DLD1 (cell line): Measurements from ENCODE around the gene MAK.
"Not testable (repeated sequence)": the region's sequence is repeated elsewhere in the genome, so short reads cannot be mapped to it uniquely, and the experiment has no call there.

Source experiments
- in situ Hi-C: cut with HindIII; loops from 2 replicates; pipeline ENCODE4 v1.10.0; 2017; ENCODE audit warnings: low sequenced_read_pairs

The MAK gene

DNA sequence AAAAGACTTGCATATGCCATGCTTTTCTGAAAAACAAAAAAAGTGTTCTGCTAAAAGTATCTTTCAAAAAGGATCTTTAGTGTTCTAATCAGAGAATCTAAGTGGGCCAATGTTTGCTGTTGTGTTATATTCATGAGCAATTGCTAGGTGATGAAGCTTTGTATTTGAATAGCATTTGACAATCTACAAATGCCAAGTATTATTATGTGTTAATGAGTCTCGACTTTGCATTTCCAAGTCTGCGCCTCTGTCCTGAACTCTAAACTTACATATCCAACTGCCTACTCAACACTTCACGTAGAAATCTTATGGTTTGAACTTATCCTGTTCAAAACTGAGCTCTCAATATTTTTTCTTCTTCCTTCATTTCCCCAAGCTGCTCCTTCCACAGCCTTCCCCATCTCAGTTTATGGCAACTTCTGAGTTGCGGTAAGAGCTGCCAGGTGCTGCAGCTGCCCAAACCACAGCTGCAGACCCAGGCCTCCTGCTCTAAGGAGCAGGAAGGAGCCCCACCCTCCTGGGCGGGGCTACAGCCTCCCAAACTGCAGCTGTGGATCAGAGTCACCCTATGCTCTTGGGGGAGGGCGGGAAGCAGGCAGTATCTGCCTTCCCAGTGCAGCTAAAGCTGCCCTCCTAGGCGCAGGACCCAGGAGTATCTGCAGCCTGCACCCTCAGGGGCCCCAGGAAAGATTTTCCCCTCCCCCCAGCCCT lies 16.7 kb upstream of the MAK start:
- in situ Hi-C loops: no loop called here

DNA sequence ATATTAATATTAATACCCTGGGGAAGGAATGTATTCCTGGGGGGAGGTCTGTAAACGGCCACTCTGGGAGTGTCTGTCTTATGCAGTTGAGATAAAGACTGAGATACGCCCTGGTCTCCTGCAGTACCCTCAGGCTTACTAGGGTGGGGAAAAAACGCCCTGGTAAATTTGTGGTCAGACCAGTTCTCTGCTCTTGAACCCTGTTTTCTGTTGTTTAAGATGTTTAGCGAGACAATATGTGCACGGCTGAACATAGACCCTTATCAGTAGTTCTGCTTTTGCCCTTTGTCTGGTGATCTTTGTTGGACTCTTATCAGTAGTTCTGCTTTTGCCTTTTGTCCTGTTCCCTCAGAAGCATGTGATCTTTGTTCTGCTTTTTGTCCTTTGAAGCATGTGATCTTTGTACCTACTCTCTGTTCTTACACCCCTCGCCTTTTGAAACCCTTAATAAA lies 15.5 kb upstream of the MAK start:
- in situ Hi-C loops: not testable (repeated sequence)

DNA sequence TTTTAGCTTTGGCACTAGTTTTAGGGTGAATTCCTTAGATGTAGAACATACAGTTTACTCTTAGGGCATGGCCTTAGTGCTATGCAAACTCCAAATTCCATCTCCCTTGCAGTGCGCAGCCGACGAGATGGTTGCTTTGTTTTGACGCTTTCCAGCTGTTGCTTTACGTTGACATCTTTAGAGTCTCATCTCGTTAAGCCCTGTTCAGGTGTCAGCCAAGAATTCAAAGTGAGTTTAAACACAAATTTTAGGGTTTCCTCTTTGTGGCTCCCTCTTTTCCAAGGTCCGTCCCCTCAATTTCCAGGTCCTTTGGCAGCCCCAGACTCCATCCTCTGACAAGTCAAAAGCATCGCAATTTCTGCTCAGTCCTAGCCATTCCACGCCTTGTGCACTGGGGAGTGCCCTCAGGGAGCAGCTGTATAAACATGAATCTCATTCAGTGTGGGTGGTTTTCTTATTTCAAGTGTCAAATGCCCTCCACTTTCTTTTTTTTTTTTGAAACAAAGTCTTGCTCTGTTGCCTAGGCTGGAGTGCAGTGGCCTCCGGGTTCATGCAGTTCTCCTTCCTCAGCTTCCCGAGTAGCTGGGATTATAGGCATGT lies 14.1 kb upstream of the MAK start:
- in situ Hi-C loops: no loop called here

DNA sequence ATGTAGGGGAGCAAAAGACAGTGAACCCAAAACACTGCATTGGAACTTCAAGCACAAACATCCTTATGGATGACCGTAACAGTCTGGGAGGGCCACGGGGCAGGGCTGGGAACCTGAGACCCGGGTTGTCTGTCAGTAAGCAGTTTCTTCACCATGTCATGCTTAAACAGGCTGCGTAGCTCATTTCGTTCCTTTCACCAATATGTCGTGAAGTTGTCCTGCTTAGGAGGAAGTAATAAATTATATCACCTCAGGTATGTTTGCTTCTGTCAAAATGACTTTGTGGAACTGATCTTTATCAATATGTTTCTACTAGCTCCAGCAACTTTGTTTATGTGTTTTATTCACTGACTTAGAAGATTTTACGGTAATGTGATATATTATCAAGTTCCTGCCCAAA lies 12.4 kb upstream of the MAK start:
- in situ Hi-C loops: no loop called here

DNA sequence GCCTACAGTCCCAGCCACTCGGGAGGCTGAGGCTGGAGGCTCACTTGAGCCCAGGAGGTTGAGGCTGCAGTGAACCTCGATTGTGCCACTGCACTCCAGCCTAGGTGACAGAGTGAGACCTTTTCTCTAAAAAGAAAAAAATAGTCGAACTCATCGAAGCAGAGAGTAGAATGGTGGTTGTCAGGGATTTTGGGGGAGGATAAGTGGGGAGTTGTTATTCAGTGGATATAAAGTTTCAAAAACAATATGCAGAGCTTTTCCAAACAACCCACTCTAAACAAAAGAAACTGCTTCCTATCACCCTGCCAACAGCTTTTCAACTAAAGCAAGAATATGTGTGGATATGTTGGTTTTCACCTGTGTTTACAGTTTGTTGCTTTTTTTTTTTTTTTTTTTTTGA lies 11.6 kb upstream of the MAK start:
- in situ Hi-C loops: no loop called here

DNA sequence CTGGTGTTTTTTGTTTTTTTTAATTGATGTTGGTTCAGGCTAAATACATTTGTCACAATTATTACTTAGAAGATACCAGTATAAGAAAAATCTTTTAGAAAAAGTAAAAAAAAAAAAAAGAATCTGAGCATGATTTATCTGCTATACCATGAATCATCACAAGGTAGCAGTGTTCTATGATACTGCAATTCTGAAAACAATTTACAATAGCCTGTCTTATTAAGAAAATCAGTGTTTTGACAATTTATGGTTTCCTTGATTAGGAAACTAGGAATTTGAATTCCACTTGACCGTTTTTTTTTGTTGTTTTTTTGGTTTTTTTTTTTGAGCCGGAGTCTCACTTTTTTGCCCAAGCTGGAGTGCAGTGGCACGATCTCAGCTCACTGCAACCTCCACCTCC lies 9.3 kb upstream of the MAK start:
- in situ Hi-C loops: no loop called here

DNA sequence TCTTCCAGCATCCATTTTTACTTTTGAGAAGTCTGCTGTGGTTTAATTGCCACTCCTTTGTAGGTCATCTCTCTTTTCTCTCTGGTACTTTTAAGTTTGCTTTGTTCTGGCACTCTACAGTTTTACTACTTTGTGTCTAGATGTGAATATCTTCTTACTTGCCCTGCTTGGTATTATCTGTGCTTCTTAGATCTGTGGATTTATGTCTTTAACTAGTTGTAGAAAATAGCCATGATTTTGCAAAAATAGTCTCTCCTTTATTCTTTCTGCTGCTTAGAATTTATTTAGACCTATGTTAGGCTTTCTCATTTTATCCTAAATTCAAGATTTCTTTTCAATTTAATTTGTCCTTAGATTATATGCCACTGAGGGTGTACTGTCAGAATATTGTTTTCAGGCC lies 5.2 kb upstream of the MAK start:
- in situ Hi-C loops: no loop called here

DNA sequence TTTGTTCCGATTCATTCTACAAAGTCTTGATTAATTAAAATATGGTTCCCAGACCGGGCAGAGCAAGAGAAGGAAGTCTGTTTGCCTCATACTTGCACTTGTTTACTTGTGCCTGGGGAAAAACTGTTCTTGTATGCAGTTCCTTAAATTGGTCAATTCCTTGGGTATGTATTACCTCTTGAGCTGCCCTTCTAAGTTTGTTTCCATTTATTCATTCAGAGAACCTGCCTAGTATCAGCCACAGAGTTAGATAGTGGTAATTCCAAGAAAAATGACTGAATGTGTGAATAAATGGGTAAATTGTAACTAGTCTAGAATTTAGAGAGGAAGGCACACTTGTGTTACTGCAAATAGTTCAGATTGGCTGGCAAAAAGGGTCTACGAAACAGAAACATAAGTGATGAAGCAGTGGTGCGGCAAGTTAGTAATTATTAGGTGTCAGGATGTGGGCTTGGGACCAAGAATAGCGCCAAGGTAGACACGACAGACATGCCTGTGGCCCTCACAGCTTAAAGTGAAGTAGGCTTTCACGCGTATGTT lies 525 bp upstream of the MAK start:
- in situ Hi-C loops: no loop called here

DNA sequence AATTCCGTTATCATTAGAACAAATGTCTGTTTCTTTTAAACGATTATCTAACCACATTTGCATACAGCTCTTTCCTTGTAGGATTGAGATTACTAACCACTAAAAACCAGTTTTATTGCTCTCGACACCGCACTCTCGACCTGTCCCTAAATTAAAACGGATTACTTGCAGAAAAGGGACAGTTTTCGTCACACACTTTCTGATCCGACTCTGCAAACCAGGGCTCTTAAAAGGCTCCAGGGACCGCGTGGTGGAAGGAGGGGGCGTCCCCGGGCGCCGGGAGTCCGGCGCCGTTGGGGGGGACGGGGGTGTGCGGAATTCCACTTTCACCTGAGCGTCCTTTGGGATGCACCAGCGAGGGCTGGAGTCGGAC lies 731 bp downstream of the MAK start:
- in situ Hi-C loops: no loop called here

DNA sequence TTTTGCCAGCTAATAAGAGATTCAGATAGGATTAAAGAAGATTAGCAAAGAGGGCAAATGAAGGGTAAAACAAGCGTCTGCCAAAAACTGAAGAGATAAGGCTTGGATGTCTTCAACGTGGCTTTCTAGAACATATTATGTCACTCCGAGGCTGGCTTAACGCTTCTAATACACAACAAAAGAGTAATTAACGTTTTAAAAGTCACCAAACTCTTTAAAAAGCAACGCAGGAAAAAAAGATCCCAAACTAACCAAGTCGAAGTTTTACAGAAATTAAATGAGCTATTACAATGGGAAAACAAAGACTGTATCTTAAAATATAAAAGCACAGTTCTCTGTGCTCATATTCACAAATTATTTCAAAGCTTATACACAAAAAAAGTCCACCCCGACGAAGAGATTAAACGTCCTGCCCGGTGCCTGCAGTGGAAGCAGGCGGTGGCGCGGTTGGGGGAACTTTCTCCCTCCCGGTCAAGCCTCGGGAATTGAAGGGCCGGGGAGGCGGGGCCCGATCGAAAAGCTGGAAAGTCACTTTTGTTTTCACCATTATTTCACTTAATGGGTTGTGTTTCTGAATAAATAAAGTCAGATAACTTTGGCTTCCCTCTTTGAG lies 1.2 kb downstream of the MAK start:
- in situ Hi-C loops: no loop called here

DNA sequence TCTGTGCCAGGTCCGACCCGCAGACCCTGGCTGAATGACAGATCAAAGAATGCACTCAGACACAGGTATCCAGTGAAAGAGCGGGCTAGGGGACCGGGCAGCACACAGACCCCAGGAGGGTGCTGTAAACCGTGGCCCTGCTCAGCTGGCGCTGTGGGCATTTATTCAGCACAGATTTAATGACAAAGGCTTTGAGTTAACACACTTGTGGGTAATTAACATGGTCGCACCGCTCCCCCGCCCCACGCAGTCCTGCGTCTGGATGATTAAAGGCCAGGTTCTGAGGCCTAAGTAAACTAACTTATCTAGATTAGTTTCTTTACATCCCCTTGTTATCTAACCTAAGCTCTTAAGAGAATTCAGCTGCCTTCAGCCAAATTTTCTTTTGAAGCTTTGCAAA lies 3.5 kb downstream of the MAK start:
- in situ Hi-C loops: no loop called here

DNA sequence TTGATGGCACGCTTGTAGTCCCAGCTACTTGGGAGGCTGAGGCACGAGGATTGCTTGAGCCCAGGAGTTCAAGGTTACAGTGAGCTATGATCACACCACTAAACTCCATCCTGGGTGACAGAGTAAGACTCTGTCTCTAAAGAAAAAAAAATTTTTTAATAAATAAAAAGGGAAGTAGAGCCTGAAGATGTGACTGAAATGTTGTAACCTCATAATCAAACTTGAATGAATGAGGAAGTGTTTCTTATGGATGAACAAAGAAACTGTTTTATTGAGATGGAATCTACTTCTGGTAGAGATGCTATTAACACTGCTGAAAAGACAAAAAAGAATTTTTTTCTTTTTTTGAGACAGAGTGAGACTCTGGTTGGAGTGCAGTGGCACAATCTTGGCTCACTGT lies 6.7 kb downstream of the MAK start:
- in situ Hi-C loops: no loop called here

DNA sequence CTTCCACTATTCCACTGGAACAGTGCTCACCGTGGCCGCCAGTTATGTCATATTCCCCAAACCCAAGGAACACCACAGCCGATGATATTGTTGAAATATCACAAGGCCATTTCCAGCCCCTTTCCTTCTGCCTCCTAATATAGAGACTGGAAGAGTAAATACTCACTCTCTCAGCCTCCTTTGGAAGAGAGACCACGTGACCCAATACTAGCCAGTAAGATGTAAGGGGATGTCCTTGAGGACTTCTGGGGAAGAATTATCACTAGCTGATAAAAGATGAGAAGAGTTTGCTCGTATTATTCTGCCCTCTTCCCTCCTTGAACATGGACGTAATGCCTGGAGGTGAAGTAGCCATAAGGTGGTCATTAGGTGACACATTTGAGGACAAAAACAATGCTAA lies 13.5 kb downstream of the MAK start:
- in situ Hi-C loops: no loop called here

DNA sequence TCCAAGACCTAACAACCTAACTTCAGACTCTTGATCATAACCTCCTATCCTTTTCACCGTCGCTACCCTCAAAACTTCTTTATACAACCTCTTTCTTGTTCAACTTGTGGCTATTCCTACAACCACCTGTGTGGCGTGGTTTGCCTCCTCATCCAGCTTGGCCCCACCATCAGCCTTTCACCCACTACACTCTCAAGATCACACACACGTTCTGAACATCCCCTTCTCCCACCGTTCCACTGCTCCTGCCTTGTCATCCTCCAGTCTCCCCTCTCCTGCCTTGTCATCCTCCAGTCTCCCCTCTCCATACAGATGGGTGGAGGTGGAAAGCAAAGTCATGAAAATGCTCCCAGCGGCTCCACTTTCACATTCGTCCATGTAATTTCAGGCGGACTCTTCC lies 14.0 kb downstream of the MAK start:
- in situ Hi-C loops: no loop called here

DNA sequence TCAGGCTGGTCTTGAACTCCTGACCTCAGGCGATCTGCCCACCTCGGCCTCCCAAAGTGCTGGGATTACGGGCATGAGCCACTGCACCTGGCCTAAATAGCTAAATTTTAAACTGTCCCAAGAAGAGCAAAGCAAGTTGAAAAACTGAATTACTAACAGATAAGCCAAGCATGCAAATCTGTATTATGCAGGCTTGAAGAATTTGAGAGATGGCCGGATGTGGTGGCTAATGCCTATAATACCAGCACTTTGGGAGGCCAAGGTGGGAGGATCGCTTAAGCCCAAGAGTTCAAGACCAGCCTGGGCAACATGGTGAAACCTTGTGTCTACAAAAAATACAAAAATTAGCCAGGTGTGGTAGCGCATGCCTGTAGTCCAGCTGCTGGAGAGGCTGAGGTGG lies 24.2 kb downstream of the MAK start:
- in situ Hi-C loops: not testable (repeated sequence)

DNA sequence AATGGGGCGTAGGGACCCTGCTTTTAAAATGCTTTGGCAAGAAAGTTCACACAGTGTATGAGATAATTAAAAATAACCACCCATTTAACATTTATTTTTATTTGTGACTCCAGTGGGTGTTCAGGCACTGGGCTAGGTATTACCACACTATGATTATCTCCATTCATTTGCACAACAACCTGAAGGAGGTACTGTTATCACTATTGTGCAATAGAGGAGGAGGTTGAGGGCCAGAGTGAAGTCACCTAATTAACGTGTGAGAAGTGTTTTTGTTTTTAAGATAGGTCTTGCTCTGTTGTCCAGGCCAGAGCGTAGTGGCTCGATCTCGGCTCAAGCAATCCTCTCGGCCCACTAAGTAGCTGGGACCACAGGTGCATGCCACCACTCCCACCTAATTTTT lies 29.2 kb downstream of the MAK start:
- in situ Hi-C loops: no loop called here

DNA sequence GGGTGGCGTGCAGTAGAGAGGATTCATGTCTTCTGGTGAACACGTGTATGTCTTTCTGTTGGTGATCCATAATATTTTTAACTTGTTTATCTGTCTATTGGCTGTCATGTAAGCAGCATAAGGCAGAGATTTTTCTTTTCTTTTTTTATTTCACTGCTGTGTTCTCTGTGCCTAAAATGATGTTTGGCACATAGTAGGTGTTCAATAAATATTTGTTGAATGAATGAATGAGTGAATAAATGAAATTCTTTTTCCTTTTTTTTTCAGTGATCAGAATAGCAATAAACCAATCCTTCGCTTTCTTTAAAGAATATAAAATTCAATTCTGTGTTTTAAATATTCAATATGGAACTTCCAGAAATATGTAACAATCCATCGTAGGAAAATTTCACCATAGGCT lies 30.0 kb downstream of the MAK start:
- in situ Hi-C loops: no loop called here

DNA sequence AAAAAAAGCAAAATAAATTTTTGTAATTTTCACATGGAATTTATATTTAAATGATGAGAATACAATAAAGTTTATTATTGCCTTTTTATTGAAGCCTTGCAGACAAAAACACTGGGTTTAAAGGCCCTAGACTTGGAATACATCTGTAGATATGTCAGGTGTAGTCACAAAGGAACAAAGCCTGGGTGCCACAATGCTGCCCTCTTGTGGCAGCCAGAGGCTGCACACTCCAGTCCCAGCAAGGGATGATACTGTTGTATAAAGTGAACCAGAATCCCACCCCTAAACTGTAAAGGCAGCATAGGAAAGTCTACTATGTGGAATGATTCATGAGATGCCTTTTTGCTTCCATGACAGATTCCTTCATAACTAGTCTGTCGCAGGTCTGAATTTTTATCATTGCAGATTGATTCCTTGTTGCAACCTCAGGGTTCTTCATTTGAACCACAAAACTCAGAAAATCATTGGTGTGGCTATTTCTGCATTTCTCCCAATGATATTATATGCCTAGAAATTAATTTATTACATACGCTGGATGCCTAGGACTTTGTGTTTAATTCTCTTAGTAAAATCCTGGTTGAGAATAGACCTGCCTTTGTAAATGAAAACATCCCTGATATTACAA lies 37.0 kb downstream of the MAK start:
- in situ Hi-C loops: no loop called here

DNA sequence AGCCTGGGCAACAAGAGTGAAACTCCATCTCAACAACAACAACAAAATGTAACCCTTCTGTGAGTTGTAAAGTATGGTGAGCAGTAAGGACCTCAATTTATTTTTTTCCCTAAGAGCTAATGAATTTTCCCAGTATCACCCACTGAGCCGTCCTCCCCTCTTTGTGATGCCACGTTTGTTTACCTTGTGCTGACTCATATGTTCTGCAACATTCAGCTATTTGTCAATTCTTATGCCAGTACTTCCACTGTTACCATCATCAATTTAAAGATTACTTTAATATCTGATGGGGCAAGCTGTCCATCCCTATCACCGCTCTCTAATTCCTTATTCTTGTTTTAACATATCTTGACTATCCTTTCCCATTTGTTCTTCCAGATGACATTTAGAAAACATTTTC lies 37.5 kb downstream of the MAK start:
- in situ Hi-C loops: no loop called here

DNA sequence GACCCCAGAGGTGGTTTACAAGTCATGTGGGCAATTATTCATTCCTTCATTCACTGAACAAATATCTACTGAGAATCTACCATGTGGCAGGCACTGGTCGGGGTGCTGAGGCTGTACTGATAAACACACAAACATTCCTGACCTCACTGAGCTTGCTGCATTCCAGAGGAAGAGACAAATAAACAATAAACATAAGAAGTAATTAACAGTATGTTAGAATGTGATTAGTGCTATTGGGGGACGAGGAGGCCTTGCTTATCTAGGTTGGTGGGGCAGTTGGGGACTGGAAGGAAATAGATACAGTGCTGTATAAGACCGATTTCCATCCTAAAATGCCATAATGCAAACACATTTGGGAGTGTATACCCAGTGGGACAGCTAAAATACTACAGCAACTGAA lies 44.1 kb downstream of the MAK start:
- in situ Hi-C loops: no loop called here

DNA sequence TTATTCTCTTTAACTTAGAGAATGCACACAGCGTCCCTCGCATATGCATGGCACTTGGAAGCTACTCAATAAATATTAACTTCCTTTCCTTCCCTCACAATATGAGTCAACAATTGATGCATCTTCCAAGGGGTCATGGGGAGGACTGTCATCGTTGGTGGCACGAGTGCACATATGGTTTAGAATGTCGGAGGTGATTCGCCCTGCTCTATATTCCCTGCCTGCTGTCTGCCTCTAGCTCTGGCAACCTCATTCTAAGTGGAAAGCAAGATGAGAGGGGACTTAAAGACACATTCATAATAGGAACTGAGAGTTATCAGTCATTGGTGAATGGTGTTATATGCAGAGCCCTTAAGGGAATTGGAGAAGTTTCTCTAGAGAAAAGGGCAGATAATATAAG lies 44.6 kb downstream of the MAK start:
- in situ Hi-C loops: no loop called here

DNA sequence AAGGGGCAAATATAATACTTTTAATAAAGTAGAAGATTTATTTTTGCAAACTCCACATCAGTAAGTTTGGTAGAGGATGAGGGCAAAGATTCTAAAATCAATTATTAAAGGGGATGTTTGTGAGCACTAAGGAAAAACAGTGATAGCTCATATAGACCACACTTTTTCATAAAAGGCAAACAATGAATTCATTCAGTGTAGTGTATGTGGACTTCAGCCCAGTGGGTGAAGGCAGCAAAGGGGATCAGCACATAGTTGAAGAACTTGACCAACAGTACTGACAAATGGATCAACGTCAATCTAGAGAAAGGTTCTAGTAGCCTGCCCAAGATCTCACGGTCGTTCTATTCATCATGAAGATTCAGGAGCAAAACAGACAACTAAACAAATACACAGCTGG lies 45.3 kb downstream of the MAK start:
- in situ Hi-C loops: no loop called here
